Measurements from ENCODE around the gene KDM3A. TPM values are rescaled to one million over a fixed set of nuclear protein-coding genes. Genes with fewer than 3 reads are reported as not detected.

The KDM3A gene
- 31.8 and 39.3 TPM in 2 replicates for total RNA-seq (2021)
- Bru-seq, nascent RNA: percentile 85 among the genes with signal in this experiment
- BruChase-seq, experiment 1, labeled RNA remaining after a 2-hour chase: percentile 85 among the genes with signal in this experiment
- BruChase-seq, experiment 2, labeled RNA remaining after a 6-hour chase: percentile 87 among the genes with signal in this experiment
- long read RNA-seq, full-length matches to known transcripts: 4 of 12 reads
- long read RNA-seq, partial matches to known transcripts: 4 of 12 reads
- long read RNA-seq, other reads (novel, unspliced or antisense): 4 of 12 reads

GRCh38 chr2:86440631-86441391 is at the start of gene KDM3A:
Gene KDM3A, plus strand, starts transcription at chr2:86441371. Its CDS starts 677 bp downstream, at chr2:86442048.
- Histone ChIP-seq H3K9me3 (ENCODE audit: insufficient read depth, low read depth) (peaks cover 17% of the 10 kb centered on the region; the same call in 1 of the 2 replicates), H3K27ac (peak within 1 kb of the TSS; percentile 99), H3F3A (ENCODE audit: insufficient read depth, low read depth) (peaks cover 17% of the 10 kb centered on the region), H3K36me3 (ENCODE audit: low read depth) (0 out of 2 replicates have a peak, but pooled peaks cover 4% of the 10 kb centered on the region), H2AFZ (peak within 1 kb of the TSS; percentile 92), H3K4me1 (replicated peaks; ENCODE audit: insufficient read depth) (peaks cover 24% of the 10 kb centered on the region), H3K9me2 (ENCODE audit: insufficient read depth) (no peaks in the 10 kb centered on the region), H3K79me2 (ENCODE audit: low read depth) (peaks cover 39% of the 10 kb centered on the region), H3K27me3 (ENCODE audit: insufficient read depth, low read depth) (no peaks in the 10 kb centered on the region), H4K20me1 (ENCODE audit: insufficient read depth) (peaks cover 17% of the 10 kb centered on the region), H3K4me2 (peak within 1 kb of the TSS; percentile 92), H3K4me3 (peak within 1 kb of the TSS; percentile 75)
- TF ChIP-seq EZH2 (IDR thresholded peaks at IDR 0.05; ENCODE audit: low read depth): no peak
- TF ChIP-seq CTCF (conservative IDR thresholded peaks at IDR 0.05): no peak
- ChIA-PET POLR2A (ENCODE audit: unreplicated experiment) (interaction anchor here (0.5 to 1.0 kb wide), 8 partner anchors 15 to 846 kb away, joined by 3 to 9 read pairs (median 4); partner anchors contain the start of genes IMMT, POLR1A, PTCD3 and REEP1), CTCF (interaction anchor here (0.6 kb wide), 1 partner anchor 45 kb away, joined by 4 read pairs; no protein-coding TSS in a partner anchor)
- no TSS peak for BruUV-seq (replicated peaks)
- intact Hi-C loops (cut with micrococcal nuclease; ENCODE audit: unreplicated experiment): loop anchor here (1.0 to 5.0 kb wide), 5 partner anchors 48 to 246 kb away; partner anchors contain the start of genes CHMP3, IMMT and RNF103
- DNase-seq: peak; percentile 97 to 99

- H3K36me3 ChIP-seq (ENCODE audit: low read depth): no peaks in the 10 kb centered on the region
- peaks cover 9% of the 10 kb centered on the region; the same call in 1 of the 2 replicates for H3F3A ChIP-seq (ENCODE audit: insufficient read depth, low read depth)
- H4K20me1 ChIP-seq (ENCODE audit: insufficient read depth): no peaks in the 10 kb centered on the region
- intact Hi-C loops (cut with micrococcal nuclease; ENCODE audit: unreplicated experiment): loop anchor here (2.0 kb wide), 1 partner anchor 48 kb away; the partner anchor contains the start of gene KDM3A
- H3K9me2 ChIP-seq (ENCODE audit: insufficient read depth): no peaks in the 10 kb centered on the region; the same call in 1 of the 2 replicates
- peaks cover 17% of the 10 kb centered on the region for H3K4me1 ChIP-seq (replicated peaks; ENCODE audit: insufficient read depth)
- BruUV-seq (replicated peaks): no TSS peak
- POLR2A ChIA-PET (ENCODE audit: unreplicated experiment): interaction anchor here (0.8 kb wide), 1 partner anchor 168 kb away, joined by 3 read pairs; no protein-coding TSS in a partner anchor
- H2AFZ ChIP-seq: no peak overlapping the region
- no peak for DNase-seq
- CTCF ChIA-PET: no interaction called here
- no peak for TF ChIP-seq EZH2 (IDR thresholded peaks at IDR 0.05; ENCODE audit: low read depth)
- no peak for TF ChIP-seq CTCF (conservative IDR thresholded peaks at IDR 0.05)
- H3K27ac ChIP-seq: no peak overlapping the region
- H3K9me3 ChIP-seq (ENCODE audit: insufficient read depth, low read depth): no peaks in the 10 kb centered on the region
- no peaks in the 10 kb centered on the region for H3K27me3 ChIP-seq (ENCODE audit: insufficient read depth, low read depth)
- no peak overlapping the region for H3K4me3 ChIP-seq
- H3K79me2 ChIP-seq (ENCODE audit: low read depth): no peaks in the 10 kb centered on the region
- peak overlapping the region; percentile 23 for H3K4me2 ChIP-seq
These were observed 48.2 kb upstream of the KDM3A start for GRCh38 chr2:86392873-86393518.

Measured in PC-9 (cell line).